H4 (cell line): ENCODE results near the gene KCTD7. TPM values are rescaled to one million over a fixed set of nuclear protein-coding genes. Genes with fewer than 3 reads are reported as not detected.
"Not testable (repeated sequence)": the region's sequence is repeated elsewhere in the genome, so short reads cannot be mapped to it uniquely, and the experiment has no call there.

Experiments
- DNase-seq: peaks from one replicate; pipeline ENCODE4 v3.0.0-alpha.2; 2015; ENCODE audit warnings: low spot score
- total RNA-seq: library from RNA; depleted of rRNA; stranded (reverse); fragments of >200 nt; shearing (Covaris generic); gene quantifications from 2 replicates; pipeline ENCODE4 v1.2.3, GENCODE V29; 2014; rRNA removed

The KCTD7 gene
- 7.1 and 9.6 TPM in 2 replicates for total RNA-seq

- DNase-seq, result peak; percentile 99
These were observed at the start of gene KCTD7 for GRCh38 chr7:66628361-66629221. Gene KCTD7, plus strand, starts transcription at chr7:66628881. Its CDS starts 184 bp downstream, at chr7:66629065.

GRCh38 chr7:66580380-66580779 lies 48.3 kb upstream of the KCTD7 start:
- not testable (repeated sequence) for DNase-seq

DNA sequence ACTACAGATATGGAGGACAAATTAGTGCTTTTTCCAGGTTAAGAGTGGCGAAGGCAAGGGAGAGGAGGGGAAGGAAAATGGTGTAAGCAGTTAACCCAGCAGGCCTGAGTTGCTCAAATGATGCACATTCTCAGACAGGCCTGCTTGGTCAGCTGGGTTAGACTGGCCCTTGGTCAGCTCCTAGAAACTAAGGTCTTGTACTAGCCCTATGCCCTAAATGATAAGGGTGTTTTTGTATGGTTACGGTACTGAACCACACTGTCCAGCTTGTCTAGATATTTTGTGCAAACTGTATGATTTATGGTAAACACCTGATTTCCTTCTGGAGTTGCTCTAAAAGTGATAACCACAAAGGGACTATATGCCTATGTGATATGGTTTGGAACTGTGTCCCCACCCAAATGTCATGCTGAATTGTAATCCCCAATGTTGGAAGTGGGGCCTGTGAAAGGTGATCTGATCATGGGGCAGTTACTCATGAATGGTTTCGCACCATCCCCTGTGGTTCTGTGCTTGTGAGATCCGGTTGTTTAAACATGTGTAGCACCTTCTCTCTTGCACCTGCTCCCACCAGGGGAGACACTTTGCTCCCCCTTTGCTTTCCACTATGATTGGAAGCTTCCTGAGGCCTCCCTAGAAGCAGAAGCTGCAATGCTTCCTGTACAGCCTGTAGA lies 45.7 kb upstream of the KCTD7 start:
- DNase-seq, result not testable (repeated sequence)

DNA sequence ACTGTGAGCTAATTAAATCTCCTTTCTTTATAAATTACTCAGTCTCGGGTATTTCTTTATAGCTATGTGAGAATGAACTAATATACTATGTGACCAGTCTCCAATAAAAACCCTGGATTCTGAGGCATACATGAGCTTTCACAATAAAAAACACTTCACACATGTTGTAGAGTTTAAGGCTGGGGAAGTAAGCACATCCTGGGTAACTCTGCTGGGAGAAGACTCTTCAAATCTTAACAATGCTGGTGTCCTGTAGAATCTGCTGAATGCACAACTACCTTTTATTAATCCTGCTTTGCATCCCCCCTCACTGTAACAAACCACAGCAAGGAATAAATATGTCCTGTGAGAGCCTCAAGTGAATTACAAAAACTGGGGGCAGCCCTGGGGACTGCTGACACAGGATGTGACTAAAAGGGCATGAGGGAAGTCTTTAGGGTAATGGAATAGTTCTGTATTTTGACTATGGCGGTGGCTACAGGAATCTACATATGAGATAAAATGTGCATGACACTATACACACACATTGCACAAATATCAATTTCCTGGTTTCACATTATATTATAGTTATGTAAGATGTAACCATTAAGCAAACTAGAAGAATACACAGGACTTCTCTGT lies 45.1 kb upstream of the KCTD7 start:
- DNase-seq, result no peak

- no peak for DNase-seq
These were observed 42.5 kb upstream of the KCTD7 start for GRCh38 chr7:66586181-66586580.

DNA sequence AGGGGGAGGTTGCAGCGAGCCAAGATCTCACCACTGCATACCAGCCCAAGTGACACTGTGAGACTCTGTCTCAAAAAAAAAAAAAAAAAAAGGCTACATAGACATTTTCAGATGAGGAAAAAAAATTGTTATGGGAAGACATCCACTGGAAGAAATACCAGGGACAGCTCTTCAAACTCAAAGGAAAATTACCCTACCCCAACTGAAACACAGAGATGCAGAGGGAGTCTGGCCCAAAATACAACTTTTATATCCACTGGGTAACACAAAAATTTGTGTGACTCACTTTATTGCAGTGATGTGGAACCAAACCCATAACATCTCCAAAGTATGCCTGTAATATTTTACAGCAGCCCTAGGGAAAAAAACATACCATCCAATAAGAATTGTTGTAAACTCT lies 40.5 kb upstream of the KCTD7 start:
- DNase-seq, result not testable (repeated sequence)

DNA sequence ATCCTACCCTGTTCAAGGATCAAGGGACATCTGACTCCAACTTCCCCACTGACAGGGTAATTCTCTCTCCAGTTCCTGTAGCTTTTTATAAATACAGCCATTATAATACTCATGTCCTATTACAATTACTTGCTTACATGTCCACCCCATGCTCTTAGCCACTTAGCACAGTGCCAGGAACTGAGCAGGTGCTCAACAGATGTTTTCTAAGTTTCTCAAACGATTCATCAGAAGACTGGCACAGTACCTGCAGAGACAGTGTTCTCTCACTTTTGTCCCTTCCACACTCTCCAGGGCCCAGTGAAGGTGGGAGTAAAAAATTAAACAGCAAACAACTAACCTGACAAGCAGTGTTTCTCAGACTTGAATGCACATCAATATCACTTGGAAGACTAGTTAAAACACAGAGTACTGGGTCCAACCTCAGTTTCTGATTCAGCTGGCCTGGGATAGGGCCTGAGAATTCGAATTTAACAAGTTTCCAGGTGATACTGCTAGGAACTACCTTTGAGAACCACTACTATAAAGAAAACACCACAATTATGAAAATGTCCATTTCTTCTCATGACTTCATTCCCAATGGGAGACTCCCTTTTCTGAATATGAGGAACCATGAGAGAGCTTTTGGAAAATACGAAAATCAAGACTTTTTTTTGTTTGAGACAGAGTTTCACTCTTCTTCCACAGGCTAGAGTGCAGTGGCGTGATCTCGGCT lies 39.7 kb upstream of the KCTD7 start:
- not testable (repeated sequence) for DNase-seq

DNA sequence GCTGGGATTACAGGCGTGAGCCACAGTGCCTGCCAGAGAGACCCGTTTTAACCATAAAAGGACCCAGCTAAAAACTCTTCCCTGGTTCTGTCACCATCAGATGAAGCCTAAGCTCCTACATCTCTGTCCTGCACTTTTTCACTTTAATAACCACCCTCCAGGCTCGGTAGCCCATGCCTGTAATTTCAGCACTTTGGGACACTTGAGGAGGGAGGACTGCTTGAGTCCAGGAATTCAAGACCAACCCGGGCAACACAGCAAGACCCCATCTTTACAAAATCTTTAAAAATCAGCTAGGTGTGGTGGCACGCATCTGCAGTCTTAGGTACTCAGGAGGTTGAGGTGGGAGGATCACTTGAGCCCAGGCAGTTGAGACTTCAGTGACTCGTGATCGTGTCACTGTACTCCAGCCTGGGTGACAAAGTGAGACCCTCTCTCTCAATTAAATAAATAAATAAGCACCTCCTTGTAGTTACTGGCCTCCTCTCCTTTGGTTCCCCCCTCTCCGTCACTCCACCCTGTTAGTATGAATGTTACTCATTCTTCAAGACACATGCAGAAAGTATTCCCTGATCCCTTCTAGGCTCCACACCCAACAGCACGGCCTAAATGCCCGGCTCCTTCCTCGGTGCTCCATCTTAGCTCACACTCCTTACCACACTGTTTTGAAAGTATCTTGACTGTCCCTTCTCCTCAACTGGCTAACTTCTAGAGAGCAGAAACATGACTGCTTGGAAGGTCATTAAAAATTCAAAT lies 38.2 kb upstream of the KCTD7 start:
- not testable (repeated sequence) for DNase-seq

GRCh38 chr7:66591058-66591798 lies 37.5 kb upstream of the KCTD7 start:
- not testable (repeated sequence) for DNase-seq

- DNase-seq, result peak; percentile 97
These were observed 36.7 kb upstream of the KCTD7 start for GRCh38 chr7:66591799-66592596.

DNA sequence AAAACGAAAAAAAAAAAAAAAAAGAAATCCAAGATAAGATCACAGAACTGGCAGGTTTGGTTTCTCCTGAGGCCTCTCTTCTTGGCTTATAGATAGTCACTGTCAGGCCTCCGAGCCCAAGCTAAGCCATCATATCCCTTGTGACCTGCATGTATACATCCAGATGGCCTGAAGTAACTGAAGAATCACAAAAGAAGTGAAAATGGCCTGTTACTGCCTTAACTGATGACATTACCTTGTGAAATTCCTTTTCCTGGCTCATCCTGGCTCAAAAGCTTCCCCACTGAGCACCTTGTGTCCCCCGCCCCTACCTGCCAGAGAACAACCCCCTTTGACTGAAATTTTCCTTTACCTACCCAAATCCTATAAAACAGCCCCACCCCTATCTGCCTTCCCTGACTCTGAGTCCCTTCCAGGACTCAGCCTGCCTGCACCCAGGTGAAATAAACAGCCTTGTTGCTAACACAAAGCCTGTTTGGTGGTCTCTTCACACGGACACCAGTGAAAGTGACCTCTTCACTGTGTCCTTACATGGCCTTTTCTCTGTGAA lies 36.0 kb upstream of the KCTD7 start:
- not testable (repeated sequence) for DNase-seq

GRCh38 chr7:66594082-66594481 lies 34.6 kb upstream of the KCTD7 start:
- not testable (repeated sequence) for DNase-seq

- no peak for DNase-seq
These were observed 31.2 kb upstream of the KCTD7 start for GRCh38 chr7:66597461-66597860.

DNA sequence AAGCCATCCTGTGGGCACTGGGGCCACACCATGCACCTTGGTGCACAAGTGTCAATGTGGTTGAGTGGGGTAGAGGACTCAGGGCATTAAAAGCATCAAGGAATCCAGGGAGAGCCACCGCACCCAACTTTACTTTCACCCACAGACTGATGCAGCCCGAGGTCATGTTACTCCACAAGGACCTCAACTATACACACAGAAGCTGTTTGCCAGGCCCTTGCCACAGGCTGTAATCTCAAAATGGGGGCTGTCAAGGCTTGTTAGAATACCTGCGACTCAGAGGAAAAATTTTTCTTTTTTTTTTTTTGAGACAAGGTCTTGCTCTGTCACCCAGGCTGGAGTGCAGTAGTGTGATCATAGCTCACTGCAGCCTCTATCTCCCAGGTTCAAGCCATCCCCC lies 26.5 kb upstream of the KCTD7 start:
- peak; percentile 44 for DNase-seq

DNA sequence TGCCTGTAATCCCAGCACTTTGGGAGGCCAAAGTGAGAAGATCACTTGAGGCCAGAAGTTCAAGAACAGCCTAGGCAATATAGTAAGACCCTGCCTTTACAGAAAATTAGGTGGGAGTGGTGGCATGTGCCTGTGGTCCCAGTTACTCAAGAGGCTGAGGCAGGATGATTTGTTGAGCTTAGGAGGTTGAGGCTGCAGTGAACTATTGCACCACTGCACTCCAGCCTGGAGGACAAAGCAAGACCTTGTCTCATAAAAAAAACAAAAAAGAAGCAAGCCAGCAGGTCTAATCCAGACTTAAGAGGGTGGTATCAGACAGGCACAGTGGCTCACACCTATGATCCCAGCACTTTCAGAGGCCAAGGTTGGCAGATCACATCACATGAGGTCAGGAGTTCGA lies 24.5 kb upstream of the KCTD7 start:
- no peak for DNase-seq

- DNase-seq, result not testable (repeated sequence)
These were observed 22.0 kb upstream of the KCTD7 start for GRCh38 chr7:66606540-66607291.

- DNase-seq, result no peak
These were observed 19.5 kb upstream of the KCTD7 start for GRCh38 chr7:66609176-66609575.

DNA sequence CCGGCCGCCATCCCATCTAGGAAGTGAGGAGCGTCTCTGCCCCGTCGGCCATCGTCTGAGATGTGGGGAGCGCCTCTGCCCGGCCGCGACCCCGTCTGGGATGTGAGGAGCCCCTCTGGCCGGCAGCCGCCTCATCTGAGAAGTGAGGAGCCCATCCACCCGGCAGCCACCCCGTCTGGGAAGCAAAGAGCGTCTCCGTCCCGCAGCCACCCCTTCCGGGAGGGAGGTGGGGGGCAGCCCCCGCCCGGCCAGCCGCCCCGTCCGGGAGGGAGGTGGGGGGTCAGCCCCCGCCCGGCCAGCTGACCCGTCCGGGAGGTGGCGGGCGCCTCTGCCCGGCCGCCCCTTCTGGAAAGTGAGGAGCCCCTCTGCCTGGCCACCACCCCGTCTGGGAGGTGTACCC lies 14.1 kb upstream of the KCTD7 start:
- not testable (repeated sequence) for DNase-seq
